Measurements from ENCODE around the gene HAUS1.
"Not testable (repeated sequence)": the region's sequence is repeated elsewhere in the genome, so short reads cannot be mapped to it uniquely, and the experiment has no call there.

The HAUS1 gene

DNA sequence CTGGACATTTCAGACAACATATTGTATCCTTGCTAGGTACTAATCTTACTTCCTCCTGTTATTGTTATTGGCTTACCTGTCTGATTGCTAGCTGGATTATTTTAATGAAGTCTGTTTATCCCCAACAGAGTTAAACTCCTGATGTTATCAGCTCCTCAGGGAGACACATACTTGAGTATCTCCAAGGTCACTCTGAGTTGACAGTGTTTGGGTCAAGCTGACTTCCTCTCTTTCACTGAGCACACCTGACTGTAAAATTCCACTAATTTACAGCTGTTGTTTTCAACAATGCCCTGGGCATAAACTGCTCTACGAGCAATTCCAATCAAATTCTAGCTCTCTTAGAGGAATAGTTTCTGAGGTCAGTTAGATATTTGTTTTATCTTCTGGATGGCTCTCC, 9.6 kb downstream of the HAUS1 start:
- POLR2A ChIA-PET: no interaction called here
- CTCF ChIA-PET: interaction anchor here (0.7 to 1.2 kb wide), 4 partner anchors 9 to 167 kb away, joined by 3 to 4 read pairs (median 3); no protein-coding TSS in a partner anchor
- TF ChIP-seq, protein P1, sequence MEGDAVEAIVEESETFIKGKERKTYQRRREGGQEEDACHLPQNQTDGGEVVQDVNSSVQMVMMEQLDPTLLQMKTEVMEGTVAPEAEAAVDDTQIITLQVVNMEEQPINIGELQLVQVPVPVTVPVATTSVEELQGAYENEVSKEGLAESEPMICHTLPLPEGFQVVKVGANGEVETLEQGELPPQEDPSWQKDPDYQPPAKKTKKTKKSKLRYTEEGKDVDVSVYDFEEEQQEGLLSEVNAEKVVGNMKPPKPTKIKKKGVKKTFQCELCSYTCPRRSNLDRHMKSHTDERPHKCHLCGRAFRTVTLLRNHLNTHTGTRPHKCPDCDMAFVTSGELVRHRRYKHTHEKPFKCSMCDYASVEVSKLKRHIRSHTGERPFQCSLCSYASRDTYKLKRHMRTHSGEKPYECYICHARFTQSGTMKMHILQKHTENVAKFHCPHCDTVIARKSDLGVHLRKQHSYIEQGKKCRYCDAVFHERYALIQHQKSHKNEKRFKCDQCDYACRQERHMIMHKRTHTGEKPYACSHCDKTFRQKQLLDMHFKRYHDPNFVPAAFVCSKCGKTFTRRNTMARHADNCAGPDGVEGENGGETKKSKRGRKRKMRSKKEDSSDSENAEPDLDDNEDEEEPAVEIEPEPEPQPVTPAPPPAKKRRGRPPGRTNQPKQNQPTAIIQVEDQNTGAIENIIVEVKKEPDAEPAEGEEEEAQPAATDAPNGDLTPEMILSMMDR (IDR thresholded peaks at IDR 0.05; ENCODE audit: insufficient read depth, low read length, missing control alignments): no peak

GRCh38 chr18:46126625-46127024, 22.4 kb downstream of the HAUS1 start:
- POLR2A ChIA-PET; DNase-seq (ENCODE audit: low read depth, low spot score); H3K4me3 ChIP-seq (ENCODE audit: low read depth, low read length): not testable (repeated sequence)
- CTCF ChIA-PET: interaction anchor here (0.7 to 1.1 kb wide), 3 partner anchors 22 to 461 kb away, joined by 3 to 4 read pairs (median 4); a partner anchor contains a TSS

More for the DNA sequence above, 9.6 kb downstream of the HAUS1 start:
- no peak overlapping the region for H3K4me3 ChIP-seq (ENCODE audit: low read depth, low read length)
- DNase-seq (ENCODE audit: low read depth, low spot score): no peak

DNA sequence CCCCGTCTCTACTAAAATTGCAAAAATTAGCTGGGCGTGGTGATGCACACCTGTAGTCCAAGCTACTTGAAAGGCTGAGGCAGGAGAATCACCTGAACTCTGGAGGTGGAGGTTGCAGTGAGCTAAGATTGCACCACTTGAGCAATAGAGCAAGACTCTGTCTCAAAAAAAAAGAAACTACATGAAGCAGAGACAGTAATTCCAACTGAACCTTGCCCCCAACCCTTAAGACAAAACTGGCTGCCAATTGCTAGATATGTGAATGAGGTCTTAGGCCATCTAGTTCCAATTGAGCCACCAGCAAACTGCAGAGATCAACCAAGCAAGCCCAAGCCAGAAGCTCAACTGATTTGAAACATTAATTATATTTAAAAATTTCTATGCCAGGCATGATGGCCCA, 25.9 kb downstream of the HAUS1 start:
- CTCF ChIA-PET: interaction anchor here (1.4 kb wide), 1 partner anchor 19 kb away, joined by 3 read pairs; no protein-coding TSS in a partner anchor
- DNase-seq (ENCODE audit: low read depth, low spot score): no peak
- TF ChIP-seq, protein P1 (IDR thresholded peaks at IDR 0.05; ENCODE audit: insufficient read depth, low read length, missing control alignments): no peak
- POLR2A ChIA-PET: no interaction called here
- no peak overlapping the region for H3K4me3 ChIP-seq (ENCODE audit: low read depth, low read length)

- H3K4me3 ChIP-seq (ENCODE audit: low read depth, low read length); POLR2A ChIA-PET; DNase-seq (ENCODE audit: low read depth, low spot score): not testable (repeated sequence)
- CTCF ChIA-PET: interaction anchor here (1.4 kb wide), 1 partner anchor 18 kb away, joined by 3 read pairs; no protein-coding TSS in a partner anchor
These were observed 26.4 kb downstream of the HAUS1 start for GRCh38 chr18:46130549-46130948.

DNA sequence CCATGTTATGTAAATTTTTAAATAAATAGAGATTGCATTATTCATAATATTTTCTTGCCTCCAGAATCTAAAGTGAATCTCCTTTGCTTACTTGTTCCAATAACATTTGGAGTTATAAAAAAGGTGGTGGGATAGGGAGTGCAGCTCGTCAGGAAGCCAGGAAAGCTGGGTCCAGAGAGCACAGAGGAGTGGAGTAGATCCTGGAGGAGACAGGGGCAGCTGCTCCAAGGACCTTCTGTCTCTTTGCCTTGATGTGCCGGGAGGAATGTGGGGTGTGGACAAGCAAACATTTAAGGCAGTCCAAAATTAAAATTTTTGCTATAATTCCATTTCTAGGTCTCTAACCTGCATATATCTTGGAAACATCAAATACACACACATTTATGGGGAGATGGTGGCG, 29.3 kb downstream of the HAUS1 start:
- ChIA-PET POLR2A (no interaction called here), CTCF (interaction anchor here (5.2 kb wide), 1 partner anchor 14 kb away, joined by 27 read pairs; no protein-coding TSS in a partner anchor)
- TF ChIP-seq, protein P1 (IDR thresholded peaks at IDR 0.05; ENCODE audit: insufficient read depth, low read length, missing control alignments): no peak
- no peak overlapping the region for H3K4me3 ChIP-seq (ENCODE audit: low read depth, low read length)
- DNase-seq (ENCODE audit: low read depth, low spot score): no peak

DNA sequence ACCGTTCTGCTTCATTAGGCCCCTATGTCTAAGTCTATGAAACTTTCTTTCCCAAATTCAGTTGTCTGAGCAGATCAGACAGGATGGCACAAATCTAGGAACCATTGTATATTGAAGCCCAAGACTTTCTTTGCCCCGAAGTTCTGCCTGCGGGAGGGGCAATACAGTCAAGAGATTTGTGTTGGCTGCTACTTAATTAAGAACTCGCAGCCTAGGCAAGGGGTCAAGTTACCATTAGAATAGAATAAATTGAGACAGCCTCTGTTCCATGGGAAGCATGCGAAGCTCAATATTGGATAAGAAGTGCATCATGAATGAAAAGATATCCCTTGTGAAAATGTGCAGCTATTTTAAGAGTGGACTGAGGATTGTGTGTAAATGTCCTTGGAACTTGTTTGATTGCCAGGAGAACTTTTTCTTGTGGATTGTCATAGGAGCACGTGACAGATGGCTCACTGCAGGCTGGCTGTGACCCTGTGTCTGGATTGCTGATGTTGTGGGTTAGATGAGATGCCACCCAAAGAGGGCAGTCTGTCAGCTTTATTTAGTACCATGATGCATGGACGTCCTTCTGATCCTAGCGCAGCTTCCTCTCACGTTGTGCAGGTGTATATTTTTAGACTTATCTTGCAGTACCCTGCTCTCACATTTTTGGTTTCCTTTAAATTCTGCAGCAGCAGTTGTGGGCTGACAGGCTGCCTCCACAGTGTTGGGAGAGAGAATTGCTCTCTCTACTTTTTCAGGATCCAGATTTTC, 30.9 kb downstream of the HAUS1 start:
- POLR2A ChIA-PET: no interaction called here
- H3K4me3 ChIP-seq (ENCODE audit: low read depth, low read length): no peak overlapping the region
- TF ChIP-seq, protein P1 (IDR thresholded peaks at IDR 0.05; ENCODE audit: insufficient read depth, low read length, missing control alignments): no peak
- CTCF ChIA-PET: interaction anchor here (2.2 to 5.2 kb wide), 2 partner anchors 12 to 522 kb away, joined by 6 to 27 read pairs; partner anchors contain the start of gene LOXHD1
- DNase-seq (ENCODE audit: low read depth, low spot score): no peak

- ChIA-PET POLR2A (no interaction called here), CTCF (interaction anchor here (0.9 to 1.8 kb wide), 4 partner anchors 9 to 141 kb away, joined by 3 to 13 read pairs (median 6); a partner anchor contains a TSS)
- TF ChIP-seq, protein P1 (IDR thresholded peaks at IDR 0.05; ENCODE audit: insufficient read depth, low read length, missing control alignments): no peak
- H3K4me3 ChIP-seq (ENCODE audit: low read depth, low read length): no peak overlapping the region
- DNase-seq (ENCODE audit: low read depth, low spot score): no peak
These were observed 36.0 kb downstream of the HAUS1 start for GRCh38 chr18:46140173-46140572.
